Measurements from ENCODE around the gene OSBP2. TPM values are rescaled to one million over a fixed set of nuclear protein-coding genes. Genes with fewer than 3 reads are reported as not detected.

The OSBP2 gene
- polyA plus RNA-seq, 3 donors from 2014 or later: 0.19 to 2.4 (median 0.35) TPM

- Mint-ChIP-seq H3K36me3 (no peaks in the 10 kb centered on the region), H3K4me3 (no peak overlapping the region), H3K9me3 (no peaks in the 10 kb centered on the region), H3K27ac (no peak overlapping the region), H3K4me1 (no peaks in the 10 kb centered on the region), H3K27me3 (ENCODE audit: low read depth in 3 of 3) (peaks cover 0 to 2% (median 1%) of the 10 kb centered on the region in 3 donors)
- no peak for DNase-seq
Measured at GRCh38 chr22:30880847-30881246, 186.2 kb downstream of the OSBP2 start.

GRCh38 chr22:30881361-30882183 lies 186.9 kb downstream of the OSBP2 start:
- no peak overlapping the region for H3K27ac Mint-ChIP-seq
- no peaks in the 10 kb centered on the region for H3K9me3 Mint-ChIP-seq
- H3K4me3 Mint-ChIP-seq: no peak overlapping the region
- no peaks in the 10 kb centered on the region for H3K4me1 Mint-ChIP-seq
- DNase-seq: no peak
- peaks cover 0 to 2% (median 0%) of the 10 kb centered on the region in 3 donors for H3K36me3 Mint-ChIP-seq
- H3K27me3 Mint-ChIP-seq (ENCODE audit: low read depth in 3 of 3): peaks cover 0 to 2% (median 1%) of the 10 kb centered on the region in 3 donors

- no peaks in the 10 kb centered on the region for H3K4me1 Mint-ChIP-seq
- H3K27ac Mint-ChIP-seq: no peak overlapping the region
- peaks cover 0 to 3% (median 0%) of the 10 kb centered on the region in 3 donors for H3K36me3 Mint-ChIP-seq
- no peaks in the 10 kb centered on the region for H3K9me3 Mint-ChIP-seq
- H3K4me3 Mint-ChIP-seq: no peak overlapping the region
- peaks cover 0 to 1% (median 0%) of the 10 kb centered on the region in 3 donors for H3K27me3 Mint-ChIP-seq (ENCODE audit: low read depth in 3 of 3)
- no peak for DNase-seq
Measured at GRCh38 chr22:30882184-30882717, 187.6 kb downstream of the OSBP2 start.

- no peaks in the 10 kb centered on the region for H3K4me1 Mint-ChIP-seq
- no peak overlapping the region for H3K27ac Mint-ChIP-seq
- DNase-seq: no peak
- no peak overlapping the region for H3K4me3 Mint-ChIP-seq
- H3K9me3 Mint-ChIP-seq: no peaks in the 10 kb centered on the region
- H3K36me3 Mint-ChIP-seq: peaks cover 0 to 3% (median 0%) of the 10 kb centered on the region in 3 donors
- peaks cover 0 to 1% (median 0%) of the 10 kb centered on the region in 3 donors for H3K27me3 Mint-ChIP-seq (ENCODE audit: low read depth in 3 of 3)
Measured at GRCh38 chr22:30882974-30883533, 188.4 kb downstream of the OSBP2 start.

- Mint-ChIP-seq H3K36me3 (peaks cover 0 to 3% (median 0%) of the 10 kb centered on the region in 3 donors), H3K9me3 (no peaks in the 10 kb centered on the region), H3K4me3 (no peak overlapping the region), H3K27ac (no peak overlapping the region), H3K4me1 (no peaks in the 10 kb centered on the region), H3K27me3 (ENCODE audit: low read depth in 3 of 3) (peaks cover 0 to 1% (median 0%) of the 10 kb centered on the region in 3 donors)
- DNase-seq: no peak
Measured at GRCh38 chr22:30883586-30884145, 189.0 kb downstream of the OSBP2 start.

GRCh38 chr22:30884211-30885000 lies 189.7 kb downstream of the OSBP2 start:
- DNase-seq: no peak
- Mint-ChIP-seq H3K4me1 (no peaks in the 10 kb centered on the region), H3K4me3 (no peak overlapping the region), H3K9me3 (no peaks in the 10 kb centered on the region), H3K27me3 (ENCODE audit: low read depth in 3 of 3) (peaks cover 0 to 1% (median 0%) of the 10 kb centered on the region in 3 donors), H3K36me3 (peaks cover 0 to 7% (median 0%) of the 10 kb centered on the region in 3 donors), H3K27ac (peak overlapping the region in 1 of 6 donors; percentile 20)

GRCh38 chr22:30885001-30885366 lies 190.3 kb downstream of the OSBP2 start:
- DNase-seq: no peak
- peaks cover 0 to 1% (median 0%) of the 10 kb centered on the region in 3 donors for H3K27me3 Mint-ChIP-seq (ENCODE audit: low read depth in 3 of 3)

GRCh38 chr22:30885591-30885990 lies 190.9 kb downstream of the OSBP2 start:
- no peak overlapping the region for H3K27ac Mint-ChIP-seq
- H3K4me1 Mint-ChIP-seq: no peaks in the 10 kb centered on the region
- H3K27me3 Mint-ChIP-seq (ENCODE audit: low read depth in 3 of 3): peaks cover 0 to 1% (median 0%) of the 10 kb centered on the region in 3 donors
- H3K36me3 Mint-ChIP-seq: peaks cover 0 to 7% (median 0%) of the 10 kb centered on the region in 3 donors
- no peak for DNase-seq
- no peaks in the 10 kb centered on the region for H3K9me3 Mint-ChIP-seq
- no peak overlapping the region for H3K4me3 Mint-ChIP-seq

More at GRCh38 chr22:30885001-30885366, 190.3 kb downstream of the OSBP2 start:
- H3K9me3 Mint-ChIP-seq: no peaks in the 10 kb centered on the region
- no peaks in the 10 kb centered on the region for H3K4me1 Mint-ChIP-seq
- H3K36me3 Mint-ChIP-seq: peaks cover 0 to 7% (median 0%) of the 10 kb centered on the region in 3 donors
- no peak overlapping the region for H3K4me3 Mint-ChIP-seq
- H3K27ac Mint-ChIP-seq: no peak overlapping the region

- Mint-ChIP-seq H3K27me3 (ENCODE audit: low read depth in 3 of 3) (peaks cover 0 to 3% (median 0%) of the 10 kb centered on the region in 3 donors), H3K36me3 (peaks cover 0 to 7% (median 0%) of the 10 kb centered on the region in 3 donors), H3K4me1 (no peaks in the 10 kb centered on the region), H3K27ac (no peak overlapping the region), H3K4me3 (no peak overlapping the region), H3K9me3 (no peaks in the 10 kb centered on the region)
- DNase-seq: no peak
Measured at GRCh38 chr22:30887453-30887852, 192.8 kb downstream of the OSBP2 start.

GRCh38 chr22:30887861-30888260 lies 193.2 kb downstream of the OSBP2 start:
- Mint-ChIP-seq H3K27me3 (ENCODE audit: low read depth in 3 of 3) (peaks cover 0 to 2% (median 0%) of the 10 kb centered on the region in 3 donors), H3K9me3 (no peaks in the 10 kb centered on the region), H3K27ac (no peak overlapping the region), H3K36me3 (peaks cover 0 to 7% (median 0%) of the 10 kb centered on the region in 3 donors), H3K4me1 (no peaks in the 10 kb centered on the region), H3K4me3 (no peak overlapping the region)
- DNase-seq: no peak

GRCh38 chr22:30889268-30889995 lies 194.8 kb downstream of the OSBP2 start:
- Mint-ChIP-seq H3K4me3 (no peak overlapping the region), H3K27me3 (ENCODE audit: low read depth in 3 of 3) (peaks cover 0 to 2% (median 0%) of the 10 kb centered on the region in 3 donors), H3K36me3 (peaks cover 0 to 7% (median 0%) of the 10 kb centered on the region in 3 donors), H3K27ac (no peak overlapping the region), H3K4me1 (peaks cover 0 to 4% of the 10 kb centered on the region in 2 donors), H3K9me3 (no peaks in the 10 kb centered on the region)
- DNase-seq: no peak

GRCh38 chr22:30889996-30890480 lies 195.4 kb downstream of the OSBP2 start:
- peaks cover 0 to 3% (median 1%) of the 10 kb centered on the region in 3 donors for H3K27me3 Mint-ChIP-seq (ENCODE audit: low read depth in 3 of 3)
- peaks cover 0 to 7% (median 0%) of the 10 kb centered on the region in 3 donors for H3K36me3 Mint-ChIP-seq
- no peak overlapping the region for H3K27ac Mint-ChIP-seq
- H3K4me1 Mint-ChIP-seq: peaks cover 0 to 4% of the 10 kb centered on the region in 2 donors
- no peak overlapping the region for H3K4me3 Mint-ChIP-seq
- H3K9me3 Mint-ChIP-seq: no peaks in the 10 kb centered on the region
- no peak for DNase-seq

All from immature natural killer cell (primary cell).